GM19239 (cell line): Measurements from ENCODE around the gene MROH9.
A peak's percentile ranks its signal among the peaks of the same experiment; 100 is the strongest.

Experiments
- DNase-seq: peaks from one replicate; pipeline ENCODE4 v3.0.0; 2011; ENCODE audit warnings: low spot score; ENCODE audit not compliant: insufficient read length
- FAIRE-seq: peaks from 2 replicates; lab custom pipeline; 2011; peaks lifted over from hg19 to GRCh38; lab: Jason Lieb, UNC

Gene MROH9

DNA sequence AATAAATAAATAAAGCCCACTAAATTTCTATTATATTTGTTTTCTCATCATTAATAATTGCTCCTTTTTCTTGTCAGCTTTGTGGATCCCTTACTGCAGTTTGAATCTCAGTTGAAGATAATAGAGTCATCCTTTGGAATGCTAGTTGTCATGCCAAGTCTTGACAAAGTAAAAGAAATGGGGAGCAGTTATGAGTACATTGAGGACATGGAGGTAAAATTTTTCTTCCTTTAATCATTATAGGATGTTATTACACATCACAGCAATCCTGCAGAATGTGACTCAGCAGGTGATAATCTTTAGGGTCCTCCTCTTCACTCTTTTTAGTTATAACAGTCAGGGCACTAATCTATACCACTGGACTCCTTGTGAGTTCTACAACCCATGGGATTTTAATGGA, 24.1 kb downstream of the MROH9 start:
- DNase-seq = no peak
- FAIRE-seq = no peak

DNA sequence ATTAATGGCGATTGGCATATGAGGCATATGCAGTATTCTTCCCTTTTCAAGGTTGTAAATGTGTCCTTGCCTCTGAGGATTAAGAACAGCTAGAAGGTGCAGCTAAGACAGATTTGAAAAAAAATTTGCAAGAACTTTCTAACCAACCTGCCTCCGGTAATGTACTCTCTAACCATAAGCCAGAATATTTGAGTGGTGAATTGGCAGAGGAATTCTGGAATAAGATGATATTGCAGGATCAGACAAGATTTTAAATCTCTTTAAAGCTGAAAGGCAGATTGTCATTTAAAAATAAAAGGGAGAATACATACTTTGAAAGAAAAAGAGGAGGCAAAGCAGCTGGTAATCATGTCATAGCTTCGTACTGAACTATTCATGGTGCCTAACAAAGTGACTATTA, 29.2 kb downstream of the MROH9 start:
- DNase-seq = no peak
- no peak for FAIRE-seq

DNA sequence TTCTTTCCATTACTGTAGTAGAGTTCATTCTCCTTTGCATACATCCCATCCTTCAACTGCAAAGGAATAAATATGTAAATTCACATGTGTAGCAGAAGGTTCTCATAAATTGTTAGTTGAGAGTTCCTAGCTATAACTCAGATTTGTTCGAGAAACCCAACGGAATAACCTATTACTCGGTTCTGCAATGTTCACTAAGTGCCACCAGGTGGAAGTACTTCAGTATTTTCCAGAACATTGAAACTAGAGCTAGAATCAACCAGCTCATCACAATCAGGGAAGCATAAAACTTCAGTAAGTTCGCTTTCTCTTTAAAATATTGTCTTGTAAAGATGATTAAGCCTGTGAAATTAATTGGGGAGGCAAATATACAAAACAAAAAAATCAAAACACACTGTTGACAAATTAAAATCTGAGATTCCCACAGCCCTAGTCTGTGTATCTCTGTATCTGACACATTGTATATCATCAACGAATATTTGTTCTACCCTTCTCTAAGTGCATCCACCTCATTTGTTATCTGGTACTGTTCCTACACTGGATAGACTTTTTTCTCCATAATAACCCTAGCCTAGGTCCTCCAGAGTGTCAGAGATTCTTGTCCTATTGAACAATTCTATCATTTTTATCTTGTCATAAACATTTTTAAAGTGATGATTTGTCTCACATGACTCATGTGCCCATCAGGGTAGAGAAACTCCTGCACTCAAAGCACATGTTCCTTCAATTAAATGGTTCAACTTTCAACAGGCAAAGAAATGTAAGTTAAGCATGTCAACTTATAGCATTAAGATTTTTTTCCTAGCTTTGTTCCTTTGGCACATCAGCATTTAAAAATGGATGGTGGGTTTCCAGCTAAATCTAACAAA, 31.9 kb downstream of the MROH9 start:
- FAIRE-seq (no peak), DNase-seq (peak; percentile 1)

DNA sequence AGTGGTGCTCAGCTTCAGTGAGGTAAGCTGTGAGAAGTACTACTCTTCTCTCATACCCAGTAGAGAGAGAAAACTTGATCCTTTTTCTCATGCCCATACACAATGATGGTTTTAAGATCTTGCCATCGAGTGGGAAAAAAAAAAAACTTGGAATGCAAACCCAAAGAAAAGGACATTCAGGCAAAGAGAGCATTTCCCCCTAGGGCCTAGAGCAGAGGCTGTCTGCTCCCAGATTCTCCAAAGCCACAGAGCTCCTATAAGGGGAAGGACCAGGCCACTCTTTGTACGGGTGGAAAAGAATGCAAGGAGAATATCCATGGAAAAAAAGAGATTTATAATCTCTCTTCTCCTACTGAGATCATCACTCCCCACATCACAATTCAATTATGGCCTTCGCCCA, 34.9 kb downstream of the MROH9 start:
- DNase-seq (no peak), FAIRE-seq (no peak)

DNA sequence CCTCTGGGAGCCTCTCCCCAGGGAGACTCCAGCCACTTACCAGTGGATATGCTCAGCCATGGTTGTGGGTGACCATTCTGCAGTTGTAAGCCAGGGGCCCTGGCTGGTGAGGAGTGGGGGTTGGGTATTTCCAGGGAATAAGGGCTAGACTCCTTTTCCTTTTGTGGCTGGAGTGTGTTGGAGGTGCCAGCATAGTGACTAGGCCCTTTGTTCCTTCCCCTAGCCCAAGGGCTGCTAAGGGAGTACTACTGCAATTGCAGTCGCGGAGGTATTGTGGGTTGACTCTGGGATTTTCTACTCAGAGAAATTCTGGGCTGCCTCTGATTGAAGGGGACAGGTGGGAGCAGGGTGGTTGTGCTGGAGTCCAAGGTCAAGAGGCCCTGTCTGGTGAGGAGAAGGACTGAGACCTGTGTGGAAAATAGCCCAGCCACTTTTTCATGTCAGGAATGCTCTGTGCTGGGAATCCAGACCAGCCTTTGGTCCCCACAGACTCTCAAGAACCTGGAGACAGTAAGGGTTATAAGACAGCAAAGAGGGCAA, 43.1 kb downstream of the MROH9 start:
- DNase-seq = no peak
- no peak for FAIRE-seq

DNA sequence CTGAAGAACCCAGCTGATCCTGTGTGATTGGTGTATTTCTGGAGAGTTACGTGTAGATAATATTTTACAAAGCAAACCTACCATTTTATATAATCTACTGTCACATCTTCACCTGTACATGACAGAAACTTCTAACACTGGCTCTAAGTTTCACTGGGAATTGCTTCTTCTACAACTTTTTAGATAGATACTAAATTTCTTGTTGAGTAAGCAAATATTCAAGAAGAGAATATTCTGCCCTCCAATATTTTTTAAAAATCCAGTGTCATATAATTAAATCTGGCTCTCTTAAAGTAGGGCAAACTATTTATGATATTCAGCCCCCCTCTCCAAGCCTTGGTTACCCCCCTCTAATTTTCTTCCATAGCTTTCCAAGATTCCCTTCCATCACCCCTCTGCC, 50.1 kb downstream of the MROH9 start:
- DNase-seq (no peak), FAIRE-seq (no peak)

DNA sequence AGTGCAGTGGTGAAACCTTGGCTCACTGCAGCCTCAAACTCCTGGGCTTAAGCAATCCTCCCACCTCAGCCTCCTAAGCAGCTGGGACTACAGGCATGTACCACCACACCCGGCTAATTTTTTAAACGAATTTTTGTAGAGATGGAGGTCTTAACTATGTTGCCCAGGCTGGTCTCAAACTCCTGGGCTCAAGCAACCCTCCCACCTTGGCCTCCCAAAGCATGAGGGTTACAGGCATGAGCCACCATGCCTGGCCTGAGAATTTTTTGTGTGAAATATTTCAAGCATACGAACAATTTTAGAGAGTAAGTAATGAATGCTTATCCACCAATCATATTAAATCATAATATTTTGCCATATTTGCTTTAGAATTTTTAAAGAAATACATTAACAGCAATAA, 51.6 kb downstream of the MROH9 start:
- FAIRE-seq (no peak), DNase-seq (no peak)

DNA sequence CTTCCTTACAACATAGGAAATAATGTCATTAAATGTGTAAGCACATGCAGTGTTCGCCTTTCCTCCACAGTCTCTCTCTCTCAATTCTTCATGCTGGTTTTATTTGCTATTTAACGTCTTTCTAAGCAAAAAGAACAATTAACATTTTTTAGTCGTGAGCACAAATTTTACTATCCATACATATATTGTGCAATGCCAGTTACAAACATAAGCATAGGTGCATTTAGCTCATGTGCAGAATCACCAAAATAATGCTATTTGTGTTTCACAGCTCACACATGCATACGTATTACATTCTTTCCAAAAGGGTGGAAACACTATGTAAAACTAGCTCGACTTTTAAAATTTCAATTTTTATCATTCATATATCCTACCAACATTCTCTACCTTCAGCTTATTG, 52.1 kb downstream of the MROH9 start:
- DNase-seq = no peak
- FAIRE-seq = no peak

DNA sequence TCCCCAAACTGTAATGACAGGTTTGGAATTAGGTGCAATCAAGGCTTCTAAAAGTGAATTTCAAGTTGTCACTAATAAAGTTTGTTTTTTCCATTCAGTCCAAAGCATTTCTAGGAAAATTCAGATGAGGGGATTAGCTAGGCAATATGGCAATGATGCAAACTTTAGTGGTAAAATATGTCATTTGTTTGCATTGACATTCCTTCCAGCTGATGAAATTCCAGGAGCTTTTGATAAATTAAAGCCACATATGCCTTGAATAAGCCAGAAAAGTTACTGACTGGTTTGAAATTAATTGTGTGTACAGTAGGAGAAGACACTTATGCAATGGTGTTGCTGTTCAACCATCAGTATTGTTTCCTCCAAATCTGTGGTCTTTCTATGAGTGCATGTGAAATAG, 57.8 kb downstream of the MROH9 start:
- FAIRE-seq (no peak), DNase-seq (no peak)

DNA sequence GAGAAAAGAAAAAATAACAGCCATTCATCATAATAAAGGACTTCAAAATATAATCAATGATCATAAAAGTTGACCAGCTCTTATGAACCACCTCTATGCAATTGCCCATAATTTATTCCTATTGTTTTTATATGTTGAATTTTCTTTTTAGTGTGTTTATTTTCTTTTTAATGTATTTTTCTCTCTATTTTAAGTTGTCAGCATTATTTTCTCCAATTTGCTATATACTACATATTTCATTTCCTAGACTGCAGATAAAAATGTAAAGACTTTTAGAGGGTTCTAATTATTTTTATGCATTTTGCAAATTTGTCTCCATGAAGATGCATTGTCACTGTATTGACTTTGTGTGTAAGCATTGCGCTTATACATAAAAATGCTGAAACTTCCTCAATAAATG, 58.4 kb downstream of the MROH9 start:
- FAIRE-seq = no peak
- DNase-seq = no peak

DNA sequence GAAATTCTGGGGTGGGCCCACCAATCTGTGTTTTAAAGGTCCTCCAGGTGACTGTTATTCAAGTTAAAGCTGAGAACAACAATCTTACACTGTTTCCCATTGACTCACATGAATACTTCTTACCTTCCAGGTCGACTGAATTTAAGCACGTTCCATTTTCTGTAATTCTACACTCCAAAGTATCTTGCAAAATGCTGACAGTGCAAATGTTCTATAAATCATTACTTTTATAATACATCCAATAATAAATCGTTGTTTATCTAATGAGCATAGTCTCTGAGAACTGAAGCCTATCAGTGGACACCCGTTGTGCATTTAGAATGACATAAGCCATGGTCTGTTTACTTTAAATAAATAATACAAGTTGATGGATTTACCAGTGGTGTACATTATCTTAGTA, 79.5 kb downstream of the MROH9 start:
- FAIRE-seq (no peak), DNase-seq (no peak)

DNA sequence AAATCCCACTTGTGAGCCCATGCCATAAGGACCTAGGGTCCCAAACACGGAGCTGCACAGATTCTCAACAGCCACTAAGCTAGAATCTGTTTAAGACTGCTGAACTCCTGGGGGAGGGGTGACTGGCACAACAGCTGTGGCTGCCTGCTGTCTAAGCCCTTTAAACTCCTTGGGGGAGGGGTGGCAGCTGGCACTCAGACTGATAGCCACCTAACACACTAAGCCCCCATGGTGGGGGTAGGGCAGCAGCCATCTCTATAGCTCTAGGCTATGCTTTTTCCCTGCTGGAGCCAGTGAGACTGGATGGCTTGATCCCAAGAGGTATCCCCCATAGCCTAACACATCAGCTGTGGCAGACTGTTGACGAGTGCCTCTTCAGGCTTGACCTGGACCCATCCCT, 82.1 kb downstream of the MROH9 start:
- no peak for FAIRE-seq
- no peak for DNase-seq

DNA sequence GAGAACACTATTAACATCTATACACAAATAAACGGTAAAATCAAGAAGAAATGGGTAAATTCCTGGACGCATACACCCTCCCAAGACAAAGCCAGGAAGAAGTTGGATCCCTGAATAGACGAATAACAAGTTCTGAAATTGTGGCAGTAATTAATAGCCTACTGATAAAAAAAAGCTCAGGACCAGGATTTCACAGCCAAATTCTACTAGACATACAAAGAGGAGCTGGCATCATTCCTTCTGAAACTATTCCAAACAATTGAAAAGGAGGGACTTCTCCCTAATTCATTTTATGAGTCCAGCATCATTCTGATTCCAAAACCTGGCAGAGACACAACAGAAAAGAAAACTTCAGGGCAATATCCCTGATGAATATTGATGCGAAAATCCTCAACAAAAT, 84.6 kb downstream of the MROH9 start:
- FAIRE-seq (no peak), DNase-seq (no peak)

DNA sequence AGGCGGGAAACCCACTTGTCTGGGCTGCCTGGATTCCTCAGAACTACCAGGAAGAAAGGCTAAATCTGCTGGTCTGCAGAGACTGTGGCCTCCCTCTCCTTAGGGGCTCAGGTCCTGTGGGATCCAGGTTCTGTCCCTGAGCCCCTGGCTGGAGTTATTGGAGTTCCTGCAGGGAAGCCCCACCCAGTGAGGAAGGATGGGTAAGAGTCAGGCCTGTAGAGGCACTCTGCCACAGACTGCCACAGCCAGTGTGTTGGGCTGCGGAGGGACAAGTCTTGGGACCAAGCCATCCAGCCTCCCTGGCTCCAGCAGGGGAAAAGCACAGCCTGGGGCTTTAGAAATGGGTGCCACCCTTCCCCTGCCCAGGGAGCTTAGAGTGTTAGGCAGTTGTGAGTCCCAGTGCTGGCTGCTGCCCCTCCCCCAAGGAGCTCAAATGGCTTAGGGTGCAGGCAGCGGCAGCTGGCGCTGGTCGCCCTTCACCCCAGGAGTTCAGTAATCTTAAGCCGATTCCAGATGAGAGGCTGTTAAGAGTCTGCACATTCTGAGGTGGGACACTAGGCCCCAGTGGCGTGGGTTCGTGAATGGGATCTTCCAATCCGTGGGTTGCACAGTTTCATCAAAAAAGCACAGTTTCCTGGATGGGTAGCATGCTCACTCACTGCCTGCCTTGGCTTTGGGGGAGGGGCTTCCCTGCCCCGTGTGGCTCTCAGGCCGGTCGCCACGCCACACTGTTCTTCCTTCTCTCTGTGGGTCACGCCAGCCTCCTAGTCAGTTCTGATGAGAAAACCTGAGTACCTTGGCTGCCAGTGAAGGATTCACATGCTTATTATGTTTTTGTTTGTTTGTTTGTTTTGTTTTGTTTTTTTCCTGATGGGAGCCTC, 97.7 kb downstream of the MROH9 start:
- no peak for FAIRE-seq
- DNase-seq = no peak

DNA sequence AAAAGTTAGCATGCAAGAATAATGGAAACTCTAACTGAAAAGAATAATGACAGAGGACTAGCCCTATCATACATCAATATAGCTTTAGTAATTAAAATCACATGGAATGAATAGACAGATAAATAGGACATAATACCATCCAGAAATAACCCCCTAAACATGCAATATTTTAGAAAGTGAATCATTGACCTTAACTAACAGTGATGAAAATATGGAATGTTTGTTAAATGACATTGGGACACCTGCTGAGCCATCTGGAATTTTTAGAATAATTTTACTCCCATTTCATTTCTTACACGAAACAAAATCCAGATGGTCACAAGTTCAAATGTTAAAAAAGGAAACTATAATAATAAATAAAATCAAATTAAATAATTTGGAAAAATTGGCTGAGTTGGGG, 102.3 kb downstream of the MROH9 start:
- DNase-seq (no peak), FAIRE-seq (no peak)

DNA sequence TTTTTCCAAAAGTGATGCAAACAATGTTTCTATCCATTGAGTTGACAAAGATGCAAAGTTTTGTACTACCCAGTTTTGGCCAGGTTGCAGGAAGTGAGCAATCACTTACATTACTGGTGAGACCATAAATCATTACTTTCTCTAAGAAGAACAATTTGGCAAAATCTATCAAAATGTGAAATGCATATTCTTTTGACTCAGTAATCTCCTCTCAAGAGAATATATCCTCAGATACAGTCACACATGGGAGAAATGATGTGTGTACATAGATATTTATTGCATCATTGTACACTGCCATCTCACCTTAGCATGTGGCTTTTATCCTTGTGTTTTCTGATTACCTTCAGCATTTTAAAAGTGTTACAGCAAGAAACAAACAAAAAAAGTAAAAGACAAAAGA, 103.0 kb downstream of the MROH9 start:
- no peak for DNase-seq
- no peak for FAIRE-seq

DNA sequence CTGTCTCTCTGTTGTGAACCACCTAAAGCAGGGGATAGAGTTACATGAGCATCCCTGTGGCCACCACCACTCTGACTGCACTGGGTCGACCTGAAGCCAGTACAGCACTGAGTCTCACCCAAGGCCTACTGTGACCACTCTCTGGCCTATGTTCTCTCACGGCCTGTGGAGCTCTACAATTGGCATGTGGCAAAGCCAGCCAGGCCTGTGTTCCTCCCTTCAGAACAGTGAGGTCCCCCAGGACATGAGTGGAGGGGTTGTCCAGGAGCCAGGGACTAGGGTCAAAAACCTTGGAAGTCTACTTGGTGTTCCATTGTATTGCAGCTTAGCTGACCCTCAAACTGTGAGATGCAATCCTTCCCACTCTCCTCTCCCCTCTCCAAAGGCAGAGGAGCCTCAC, 112.7 kb downstream of the MROH9 start:
- no peak for FAIRE-seq
- DNase-seq = no peak

DNA sequence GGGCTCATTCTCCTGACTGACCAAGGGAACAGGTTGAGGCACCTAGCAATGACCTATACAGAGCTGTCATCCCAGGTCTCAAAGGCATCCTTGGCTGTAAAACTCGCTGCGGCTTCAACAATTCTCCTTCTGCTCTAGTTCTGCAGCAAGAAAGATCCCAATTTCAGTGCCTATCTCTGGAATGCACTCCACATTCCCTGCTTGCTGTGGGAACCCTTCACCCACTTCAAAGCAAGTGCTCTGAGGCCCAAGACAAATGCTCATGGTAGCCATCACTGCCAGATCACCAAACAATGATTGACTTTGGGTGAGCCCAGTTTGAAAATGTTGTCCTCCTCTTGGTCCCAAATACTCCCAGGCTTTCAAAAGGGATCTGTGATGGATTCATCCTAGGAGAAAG, 117.6 kb downstream of the MROH9 start:
- FAIRE-seq (no peak), DNase-seq (no peak)

DNA sequence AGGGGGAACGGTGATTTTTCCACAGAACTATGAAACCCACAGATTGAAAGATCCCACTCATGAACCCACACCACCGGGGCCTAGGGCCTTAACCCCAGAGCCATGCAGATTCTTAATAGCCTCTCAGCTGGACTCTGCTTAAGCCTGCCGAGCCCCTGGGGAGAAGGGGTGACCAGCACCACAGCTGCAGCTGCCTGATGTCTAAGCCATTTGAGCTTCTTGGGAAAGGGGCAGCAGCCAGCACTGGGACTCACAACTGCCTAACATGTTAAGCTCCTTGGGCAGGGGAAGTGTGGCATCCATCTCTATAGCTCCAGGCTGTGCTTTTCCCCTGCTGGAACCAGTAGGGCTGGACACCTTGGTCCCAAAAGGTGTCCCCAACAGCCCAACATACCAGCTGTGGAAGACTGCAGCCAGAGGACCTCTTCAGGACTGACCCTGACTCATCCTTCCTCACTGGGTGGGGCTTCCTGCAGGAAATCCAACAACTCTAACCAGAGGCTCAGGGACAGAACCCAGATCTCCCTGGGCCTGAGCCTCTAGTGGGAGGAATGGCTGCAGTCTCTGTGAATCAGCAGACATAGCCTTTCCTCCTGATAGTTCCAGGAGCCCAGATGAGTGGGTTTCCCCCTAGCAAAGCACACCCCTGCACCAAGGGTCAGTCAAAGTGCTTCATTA, 120.8 kb downstream of the MROH9 start:
- no peak for DNase-seq

DNA sequence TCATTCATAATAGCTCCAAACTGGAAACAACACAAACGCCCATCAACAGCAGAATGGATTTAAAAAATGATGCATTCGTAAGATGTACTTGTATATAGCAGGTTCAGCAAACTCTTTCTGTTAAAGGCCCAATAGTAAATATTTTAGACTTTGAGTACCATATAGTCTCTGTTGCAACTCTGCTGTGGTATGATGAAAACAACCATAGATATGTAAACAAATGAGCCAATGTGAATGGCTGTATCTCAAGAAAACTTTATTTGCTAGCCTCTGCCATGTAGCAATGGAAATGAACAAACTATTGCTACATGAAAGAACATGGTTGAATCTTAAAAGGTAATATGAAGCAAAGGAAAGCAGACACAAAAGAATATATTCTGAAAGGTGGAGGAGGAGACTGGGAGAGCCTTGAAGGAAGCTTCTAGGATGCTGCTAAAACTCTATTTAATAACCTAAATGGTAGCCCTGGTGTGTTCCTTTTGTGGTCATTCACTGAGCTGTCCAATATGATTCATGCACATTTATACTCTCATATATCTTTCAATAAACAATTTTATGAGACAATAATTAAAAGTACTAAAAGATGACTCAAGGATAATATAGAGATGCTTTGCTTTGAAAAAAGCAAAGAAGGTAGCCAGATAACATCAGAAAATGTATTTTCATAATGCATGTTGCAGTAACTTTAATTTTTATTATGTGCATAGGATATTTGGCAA, 126.2 kb downstream of the MROH9 start:
- no peak for FAIRE-seq
- no peak for DNase-seq

More for the DNA sequence above, 120.8 kb downstream of the MROH9 start:
- no peak for FAIRE-seq
